Thyroid gland (tissue), 4 donors: ENCODE data around the gene PRKCQ. TPM values are rescaled to one million over a fixed set of nuclear protein-coding genes. Genes with fewer than 3 reads are reported as not detected.

Experiments used
- DNase-seq, 2 donors: peaks; one replicate each; pipeline ENCODE4 v3.0.0-alpha.2; 2019
- H3K27ac ChIP-seq, 3 donors: fragments of 200-600 bp; sonication (generic); 1 replicate in 2 of 3; 2 replicates in 1 of 3; pipeline ENCODE4 v1.5.1; 2016 to 2019; ENCODE audit warnings: mild to moderate bottlenecking in 1 of 3, moderate library complexity in 1 of 3
- H3K27me3 ChIP-seq: fragments of 200-600 bp; sonication (generic); one replicate; pipeline ENCODE4 v1.5.1; 2019
- H3K36me3 ChIP-seq, 2 donors: fragments of 200-600 bp; sonication (generic); one replicate each; pipeline ENCODE4 v1.5.1; 2016 to 2019
- H3K4me1 ChIP-seq, 2 donors: fragments of 200-600 bp; sonication (generic); one replicate each; pipeline ENCODE4 v1.5.1; 2017 to 2019
- H3K4me3 ChIP-seq, 3 donors: fragments of 200-600 bp; sonication (generic); replicated peaks in 1 of 3; 1 replicate in 2 of 3; 2 replicates in 1 of 3; pipeline ENCODE4 v1.5.1; 2016; ENCODE audit warnings: mild to moderate bottlenecking in 1 of 3
- H3K9me3 ChIP-seq: fragments of 200-600 bp; sonication (generic); one replicate; pipeline ENCODE4 v1.5.1; 2017
- POLR2A ChIP-seq, 2 donors: fragments of 450-650 bp; IDR thresholded peaks; one replicate each; pipeline ENCODE4 v1.6.1; 2017; ENCODE audit warnings: antibody characterized with exemption in 2 of 2, mild to moderate bottlenecking in 2 of 2, moderate library complexity in 1 of 2
- WGBS, 2 donors: methylation state at CpG; one replicate each; pipeline ENCODE4 v1.1.5; 2017; 5-methylcytosine and 5-hydroxymethylcytosine counted together
- intact Hi-C: fragments of 100-400 bp; cut with DNase I; formaldehyde crosslinking; loops from one replicate; pipeline ENCODE4 v1.15.1; 2023
- total RNA-seq, 4 donors: library from RNA; depleted of rRNA; stranded (reverse); fragments of >200 nt; gene quantifications; one replicate each; pipeline ENCODE4 v1.2.3, GENCODE V29; 2016
- TF ChIP-seq, protein P1 (sequence below), 6 experiments: fragments of 200-600 bp in 3 of 6; fragments of 450-650 bp in 3 of 6; sonication (generic) in 3 of 6; IDR thresholded peaks; one replicate each; pipeline ENCODE4 v1.5.1; 2016 to 2019; ENCODE audit warnings: antibody characterized with exemption in 6 of 6, mild to moderate bottlenecking in 2 of 6, inconsistent platforms in 1 of 6, moderate library complexity in 1 of 6

PRKCQ gene
- total RNA-seq, 4 donors from 2014 or later = 24.2 to 45.7 (median 34.5) TPM

DNA sequence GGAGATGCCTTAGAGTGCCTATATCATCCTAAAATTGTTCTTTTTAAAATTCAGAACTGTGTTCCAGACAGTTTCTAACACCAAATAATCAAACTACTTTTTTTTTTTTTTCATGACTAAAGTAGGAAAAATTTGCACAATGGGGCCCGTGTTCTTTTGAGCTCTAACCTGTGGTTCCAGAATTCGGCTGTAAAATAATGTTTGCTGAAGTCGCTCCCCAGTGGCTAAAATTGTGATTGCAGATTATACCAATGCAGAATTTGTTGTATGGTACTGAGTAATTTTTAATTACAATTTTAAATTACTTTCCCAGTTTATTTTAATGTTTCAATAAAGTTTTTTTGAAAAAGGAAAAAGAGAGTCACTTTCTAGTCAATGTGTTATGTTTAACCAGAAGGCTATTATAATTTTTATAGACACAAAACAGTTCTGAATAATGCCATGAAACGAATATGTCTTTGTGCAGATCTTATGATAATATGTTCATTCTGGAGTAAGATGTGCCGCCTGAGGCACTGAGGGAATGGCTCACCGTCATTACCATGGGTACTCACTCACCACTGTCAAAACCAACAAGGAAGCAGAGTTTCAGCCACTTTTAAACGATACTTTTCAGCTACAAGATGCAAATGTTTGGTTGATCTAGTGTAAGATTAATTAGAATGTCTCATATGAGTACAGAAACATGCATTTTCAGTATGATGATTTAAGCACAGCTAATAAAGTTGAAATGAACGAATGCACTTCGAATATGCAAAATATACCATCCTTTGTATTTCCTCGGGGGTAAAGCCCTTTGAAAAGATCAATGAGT is 173.6 kb downstream of the PRKCQ start:
- 65 to 67% methylated on average over 10 of the region's 10 CpGs for WGBS, 2 donors
- Histone ChIP-seq H3K4me3 (no peak overlapping the region), H3K27ac (no peak overlapping the region), H3K36me3 (no peaks in the 10 kb centered on the region), H3K4me1 (peaks cover 0 to 7% of the 10 kb centered on the region in 2 donors), H3K27me3 (no peaks in the 10 kb centered on the region), H3K9me3 (no peaks in the 10 kb centered on the region)
- no peak for TF ChIP-seq POLR2A (IDR thresholded peaks at IDR 0.05)
- TF ChIP-seq, protein P1, sequence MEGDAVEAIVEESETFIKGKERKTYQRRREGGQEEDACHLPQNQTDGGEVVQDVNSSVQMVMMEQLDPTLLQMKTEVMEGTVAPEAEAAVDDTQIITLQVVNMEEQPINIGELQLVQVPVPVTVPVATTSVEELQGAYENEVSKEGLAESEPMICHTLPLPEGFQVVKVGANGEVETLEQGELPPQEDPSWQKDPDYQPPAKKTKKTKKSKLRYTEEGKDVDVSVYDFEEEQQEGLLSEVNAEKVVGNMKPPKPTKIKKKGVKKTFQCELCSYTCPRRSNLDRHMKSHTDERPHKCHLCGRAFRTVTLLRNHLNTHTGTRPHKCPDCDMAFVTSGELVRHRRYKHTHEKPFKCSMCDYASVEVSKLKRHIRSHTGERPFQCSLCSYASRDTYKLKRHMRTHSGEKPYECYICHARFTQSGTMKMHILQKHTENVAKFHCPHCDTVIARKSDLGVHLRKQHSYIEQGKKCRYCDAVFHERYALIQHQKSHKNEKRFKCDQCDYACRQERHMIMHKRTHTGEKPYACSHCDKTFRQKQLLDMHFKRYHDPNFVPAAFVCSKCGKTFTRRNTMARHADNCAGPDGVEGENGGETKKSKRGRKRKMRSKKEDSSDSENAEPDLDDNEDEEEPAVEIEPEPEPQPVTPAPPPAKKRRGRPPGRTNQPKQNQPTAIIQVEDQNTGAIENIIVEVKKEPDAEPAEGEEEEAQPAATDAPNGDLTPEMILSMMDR (IDR thresholded peaks at IDR 0.05) = peak in 1 of 6 experiments; percentile 17
- DNase-seq = no peak
- intact Hi-C loops = no loop called here

DNA sequence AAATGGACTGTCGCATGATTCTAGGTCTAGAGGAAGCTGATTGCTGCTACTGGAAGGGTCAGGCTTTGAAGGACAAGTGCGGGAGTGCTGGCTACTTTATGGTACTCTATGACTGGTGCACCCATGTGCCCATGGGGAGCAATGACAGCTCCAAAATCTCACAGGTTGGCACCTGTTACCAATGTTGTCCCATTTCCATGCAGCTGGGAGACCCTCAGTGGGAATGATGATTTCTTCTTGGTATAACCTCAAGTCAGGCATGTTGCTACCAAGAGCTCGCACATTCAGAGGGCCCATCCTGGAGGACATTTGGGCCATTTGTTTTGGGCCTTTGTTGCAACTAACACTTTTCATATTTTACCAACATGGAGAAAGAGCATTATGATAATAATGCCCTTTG is 174.4 kb downstream of the PRKCQ start:
- Histone ChIP-seq H3K9me3 (no peaks in the 10 kb centered on the region), H3K36me3 (no peaks in the 10 kb centered on the region), H3K4me3 (no peak overlapping the region), H3K27me3 (no peaks in the 10 kb centered on the region), H3K4me1 (peaks cover 0 to 11% of the 10 kb centered on the region in 2 donors), H3K27ac (no peak overlapping the region)
- no peak for TF ChIP-seq POLR2A (IDR thresholded peaks at IDR 0.05)
- TF ChIP-seq, protein P1 (IDR thresholded peaks at IDR 0.05) = no peak
- DNase-seq = no peak
- WGBS, 2 donors = 92 to 97% methylated on average over 3 of the region's 3 CpGs
- intact Hi-C loops = no loop called here

DNA sequence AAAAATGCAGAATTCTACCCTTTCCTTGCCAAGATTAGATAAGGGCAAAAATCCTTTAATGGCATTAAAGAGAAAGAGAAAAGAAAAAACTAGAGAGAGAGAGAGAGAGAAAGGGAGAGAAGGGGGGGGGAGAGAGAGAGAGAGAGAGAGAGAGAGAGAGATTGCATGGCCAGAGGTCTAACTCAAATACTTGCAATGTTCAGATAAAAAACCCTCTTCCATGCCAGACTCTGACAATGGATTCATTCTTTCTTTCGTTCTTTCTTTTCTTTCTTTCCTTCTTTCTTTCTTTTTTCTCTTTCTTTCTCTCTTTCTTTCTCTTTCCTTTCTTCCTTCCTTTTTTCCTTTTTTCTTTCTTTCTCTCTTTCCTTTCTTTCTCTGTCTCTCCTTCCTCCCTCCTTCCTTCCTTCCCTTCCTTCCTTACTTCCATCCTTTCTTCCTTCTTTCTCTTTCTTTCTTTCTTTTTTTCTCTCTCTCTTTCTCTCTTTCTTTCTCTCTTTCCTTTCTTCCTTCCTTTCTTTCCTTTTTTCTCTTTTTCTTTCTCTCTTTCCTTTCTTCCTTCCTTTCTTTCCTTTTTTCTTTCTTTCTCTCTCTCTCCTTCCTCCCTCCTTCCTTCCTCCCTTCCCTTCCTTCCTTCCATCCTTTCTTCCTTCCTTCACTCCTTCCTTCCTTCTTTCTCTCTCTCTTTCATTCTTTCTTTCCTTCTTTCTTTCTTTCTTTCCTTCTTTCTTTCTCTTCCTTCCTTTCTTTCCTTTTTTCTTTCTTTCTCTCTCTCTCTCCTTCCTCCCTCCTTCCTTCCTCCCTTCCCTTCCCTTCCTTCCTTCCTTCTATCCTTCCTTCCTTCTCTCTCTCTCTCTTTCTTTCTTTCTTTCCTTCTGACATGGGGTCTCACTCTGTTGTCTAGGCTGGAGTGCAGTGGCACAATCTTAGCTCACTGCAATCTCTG is 175.7 kb downstream of the PRKCQ start:
- Histone ChIP-seq H3K27me3 (no peaks in the 10 kb centered on the region), H3K4me1 (peaks cover 3 to 12% of the 10 kb centered on the region in 2 donors), H3K4me3 (no peak overlapping the region), H3K27ac (no peak overlapping the region), H3K9me3 (no peaks in the 10 kb centered on the region), H3K36me3 (no peaks in the 10 kb centered on the region)
- intact Hi-C loops = loop anchor here (5.0 kb wide), 2 partner anchors 202 to 297 kb away; partner anchors contain the start of gene PFKFB3
- TF ChIP-seq, protein P1 (IDR thresholded peaks at IDR 0.05) = no peak
- no peak for TF ChIP-seq POLR2A (IDR thresholded peaks at IDR 0.05)
- no peak for DNase-seq
- WGBS, 2 donors = 76 to 87% methylated on average over 1 of the region's 1 CpG

DNA sequence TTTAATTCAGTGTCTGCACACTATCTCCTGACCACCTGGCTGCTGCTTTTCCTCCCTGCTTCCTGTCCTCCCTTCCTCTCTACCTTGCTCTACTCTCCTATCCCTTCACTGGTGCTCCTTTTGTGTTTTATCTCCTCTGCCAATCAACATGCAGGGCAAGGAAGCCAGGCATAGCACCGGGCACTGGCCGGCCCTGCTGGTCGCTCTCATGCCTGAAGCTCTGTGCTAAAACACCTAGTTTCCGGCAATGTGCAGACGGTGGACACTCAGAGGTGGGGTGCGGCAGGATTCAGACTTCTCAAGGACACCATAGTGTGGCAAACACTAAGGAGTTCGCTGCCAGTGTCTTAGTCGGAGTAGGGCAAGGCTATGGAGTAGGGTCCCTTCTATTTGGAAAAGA is 177.1 kb downstream of the PRKCQ start:
- Histone ChIP-seq H3K27me3 (no peaks in the 10 kb centered on the region), H3K4me1 (peaks cover 5 to 18% of the 10 kb centered on the region in 2 donors), H3K36me3 (no peaks in the 10 kb centered on the region), H3K9me3 (no peaks in the 10 kb centered on the region), H3K27ac (no peak overlapping the region), H3K4me3 (no peak overlapping the region)
- intact Hi-C loops = loop anchor here (5.0 kb wide), 2 partner anchors 201 to 296 kb away; partner anchors contain the start of gene PFKFB3
- 73 to 74% methylated on average over 8 of the region's 8 CpGs for WGBS, 2 donors
- TF ChIP-seq, protein P1 (IDR thresholded peaks at IDR 0.05) = no peak
- TF ChIP-seq POLR2A (IDR thresholded peaks at IDR 0.05) = no peak
- no peak for DNase-seq
